HG02798 (cell line): Measurements from ENCODE around the gene PREP.

Experiments
- ATAC-seq: cut with Tn5 transposase; IDR thresholded peaks from one replicate; pipeline ENCODE4 v1.9.1; 2021; ENCODE audit warnings: mild to moderate bottlenecking; ENCODE audit not compliant: unreplicated experiment, poor library complexity

The PREP gene

DNA sequence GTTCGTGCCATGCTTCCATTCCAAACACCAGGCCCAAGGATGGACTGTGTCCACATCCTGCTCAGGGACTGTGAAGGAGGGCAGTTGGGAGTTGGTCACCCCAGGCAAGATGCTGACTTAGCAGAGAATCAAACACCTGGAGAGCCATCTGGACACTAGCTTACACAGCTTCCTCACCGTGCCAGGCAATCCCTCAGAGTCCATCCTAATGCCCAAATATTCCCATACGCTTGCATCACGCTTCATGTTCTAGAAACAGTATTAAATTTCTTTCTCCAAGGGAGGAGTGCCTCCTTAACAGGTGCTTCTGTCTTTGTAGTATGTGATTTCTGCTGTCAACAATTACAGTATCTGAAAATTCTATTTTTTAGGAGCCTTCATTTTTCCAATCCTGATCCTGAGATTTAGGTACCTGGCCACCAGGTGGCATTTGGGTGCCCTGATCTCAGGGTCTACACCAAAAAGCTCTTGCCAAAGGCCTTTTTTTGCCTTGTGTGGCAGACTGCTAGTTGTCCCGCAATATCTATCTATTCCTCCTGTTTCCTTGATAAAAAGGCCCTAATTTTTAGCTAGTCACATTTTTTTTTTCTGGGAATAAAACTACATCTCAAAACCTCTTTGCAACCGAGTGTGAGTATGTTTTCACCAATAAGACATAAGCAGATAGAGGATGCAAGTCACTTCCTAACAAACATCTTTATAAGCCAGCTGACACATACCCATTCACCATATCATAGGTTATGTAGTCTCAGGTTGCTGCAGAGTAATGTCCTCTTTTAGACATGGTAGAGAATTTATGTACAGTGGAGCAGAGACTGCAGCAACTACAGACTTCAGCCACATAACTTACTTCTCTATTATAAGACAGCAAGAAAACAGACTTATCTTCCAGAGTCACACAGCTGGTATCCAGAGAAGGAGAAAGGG, 85.0 kb downstream of the PREP start:
- ATAC-seq, result peak; percentile 17

DNA sequence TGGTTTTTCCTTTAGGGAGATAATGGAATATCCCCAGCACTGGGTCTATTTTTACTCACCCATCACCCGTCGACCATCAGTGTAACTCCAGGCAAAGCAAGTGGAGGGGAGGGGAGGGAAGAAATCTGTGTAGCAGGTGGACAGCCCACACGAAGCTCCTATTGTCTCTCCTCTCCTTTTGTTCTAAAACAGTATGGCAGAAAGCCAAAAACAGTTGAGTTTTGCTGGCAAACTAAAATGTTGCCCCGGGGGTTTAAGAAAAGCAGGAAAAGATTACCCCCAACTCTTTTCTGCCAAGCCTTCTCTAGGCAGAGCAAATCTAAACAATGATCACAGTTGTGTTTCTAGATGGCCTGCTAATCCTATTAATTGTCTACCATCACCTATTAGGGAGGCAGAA, 89.7 kb downstream of the PREP start:
- no peak for ATAC-seq

DNA sequence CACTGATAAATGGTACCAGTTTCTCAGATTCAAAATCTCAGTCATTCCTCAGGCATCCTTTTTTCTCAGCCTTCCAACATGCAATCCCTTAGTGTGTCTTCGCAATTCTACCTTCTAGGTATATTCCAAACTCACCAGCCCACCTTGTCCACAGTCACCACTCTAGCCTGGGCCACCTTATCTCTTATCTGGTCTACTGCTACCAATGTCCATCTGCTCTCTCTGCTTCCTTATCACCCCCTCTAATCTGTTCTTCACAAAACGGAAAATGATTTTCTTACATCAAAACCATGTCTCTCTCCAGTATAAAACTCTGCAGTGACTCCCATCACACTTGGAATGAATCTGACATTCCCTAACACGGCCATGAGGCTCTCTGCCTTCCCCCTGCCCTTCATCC, 91.9 kb downstream of the PREP start:
- ATAC-seq, result no peak

DNA sequence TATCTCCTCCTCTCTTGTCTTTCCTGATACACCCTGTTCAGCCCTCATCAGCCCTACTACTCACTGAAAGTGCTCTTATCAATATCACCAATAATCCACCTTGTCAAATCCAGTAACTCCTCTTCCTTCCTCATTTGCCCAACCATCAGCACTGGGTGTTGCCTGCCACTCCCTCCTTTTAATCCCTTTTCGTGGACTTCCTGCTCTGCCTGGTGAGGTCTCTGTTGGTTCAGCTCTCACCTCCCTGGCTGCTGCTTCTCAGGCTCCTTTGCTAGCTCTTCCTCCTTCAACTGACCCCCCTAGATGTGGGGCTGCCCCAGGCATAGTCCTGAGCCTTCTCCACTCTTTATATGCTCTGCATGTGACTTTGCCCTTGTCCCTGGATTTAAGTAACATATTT, 92.5 kb downstream of the PREP start:
- no peak for ATAC-seq

DNA sequence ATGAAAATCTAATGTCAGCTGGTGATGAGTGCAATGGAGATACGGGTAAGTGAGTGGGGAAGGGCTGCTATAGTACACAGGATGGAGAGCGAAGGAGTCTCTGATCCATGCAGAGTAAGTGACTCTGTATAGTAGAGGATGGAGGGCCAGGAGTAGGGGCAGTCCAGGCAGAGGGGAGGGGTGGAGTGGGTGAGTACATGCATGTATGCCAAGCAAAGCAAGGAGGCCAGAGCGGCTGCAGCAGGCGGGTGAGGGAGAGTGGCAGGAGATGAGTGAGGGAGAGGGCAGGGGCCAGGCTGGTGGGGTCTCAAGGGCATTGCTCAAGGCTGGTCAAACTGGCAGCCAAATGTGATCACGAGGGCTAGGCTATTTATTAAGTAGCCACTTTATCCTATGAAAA, 94.0 kb downstream of the PREP start:
- ATAC-seq, result no peak

DNA sequence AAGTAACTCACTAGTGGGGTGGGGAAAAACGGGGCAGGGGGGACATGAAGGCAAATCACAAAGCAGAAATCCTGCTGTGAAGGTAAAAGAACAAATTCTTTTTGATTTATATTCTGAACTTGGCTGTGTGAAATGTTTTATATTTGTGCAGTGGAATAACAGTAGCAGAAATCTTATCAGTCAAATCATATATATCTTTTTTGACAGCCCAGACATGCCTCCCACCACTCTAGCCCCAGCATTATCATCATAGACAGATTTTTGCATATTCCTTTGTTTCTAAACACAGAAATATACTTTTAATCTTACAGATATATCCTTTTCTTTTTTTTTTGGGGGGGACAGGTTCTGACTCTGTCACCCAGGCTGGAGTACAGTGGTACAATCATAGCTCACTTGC, 97.4 kb downstream of the PREP start:
- no peak for ATAC-seq

DNA sequence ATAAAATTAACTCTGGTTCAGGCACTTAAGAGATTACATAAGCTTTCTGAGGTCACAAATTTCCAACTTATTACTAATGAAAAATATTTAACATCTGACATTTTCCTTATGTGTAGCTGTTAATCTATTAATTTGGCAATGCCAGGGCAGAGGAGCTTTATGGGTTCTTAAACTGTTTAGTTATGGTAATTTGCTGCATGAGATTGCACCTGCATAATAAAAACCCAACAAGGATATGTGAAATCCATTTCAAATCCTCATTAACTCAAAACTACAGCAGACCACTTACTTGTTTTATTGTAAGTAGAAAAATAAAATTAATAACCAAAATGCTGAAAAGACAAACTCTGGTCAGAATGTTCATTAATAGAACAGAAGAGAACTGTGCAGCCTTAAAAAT, 98.1 kb downstream of the PREP start:
- no peak for ATAC-seq

DNA sequence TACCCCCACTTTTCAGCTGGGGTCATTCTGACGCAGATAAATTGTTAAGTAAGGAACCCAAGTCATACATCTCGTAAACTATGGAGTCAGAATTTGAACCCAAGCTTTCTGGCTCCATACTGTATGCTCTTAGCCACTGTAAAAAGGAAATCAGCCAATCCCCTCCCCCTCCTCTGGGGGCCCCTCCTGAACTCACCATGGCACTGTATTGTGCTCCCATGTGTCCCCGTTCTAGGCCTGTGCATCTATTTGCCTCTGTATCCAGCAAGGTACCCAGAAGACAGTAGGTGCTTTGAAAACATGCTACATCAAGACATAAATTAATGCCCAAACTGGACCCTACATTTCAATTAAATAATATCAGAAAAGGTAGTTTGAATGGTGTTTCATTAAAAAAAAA, 98.5 kb downstream of the PREP start:
- ATAC-seq, result no peak

DNA sequence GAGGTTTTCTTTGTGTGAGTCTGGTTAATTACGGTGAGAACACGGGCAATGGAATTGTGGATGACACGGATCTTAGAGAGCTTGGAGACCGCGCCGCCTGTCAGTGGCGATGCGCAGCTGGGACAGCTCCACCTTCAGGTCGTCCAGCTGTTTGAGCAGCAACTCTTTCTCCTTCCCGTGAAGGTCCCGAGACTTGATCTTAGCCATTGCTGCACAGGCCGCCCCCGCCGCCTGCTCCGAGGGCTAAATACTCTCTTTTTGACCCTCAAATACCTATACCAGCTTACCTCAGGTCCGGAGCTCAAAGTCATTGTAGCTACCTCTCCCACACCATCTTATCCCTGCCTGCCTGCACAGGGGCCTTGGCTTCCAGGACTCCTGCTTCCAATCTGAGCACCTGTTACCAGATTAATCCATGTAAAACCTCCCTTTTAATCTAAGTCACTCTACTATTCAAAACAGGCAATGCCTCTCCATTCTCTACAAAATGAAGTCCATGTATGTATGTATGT, 100.2 kb downstream of the PREP start:
- ATAC-seq, result no peak

DNA sequence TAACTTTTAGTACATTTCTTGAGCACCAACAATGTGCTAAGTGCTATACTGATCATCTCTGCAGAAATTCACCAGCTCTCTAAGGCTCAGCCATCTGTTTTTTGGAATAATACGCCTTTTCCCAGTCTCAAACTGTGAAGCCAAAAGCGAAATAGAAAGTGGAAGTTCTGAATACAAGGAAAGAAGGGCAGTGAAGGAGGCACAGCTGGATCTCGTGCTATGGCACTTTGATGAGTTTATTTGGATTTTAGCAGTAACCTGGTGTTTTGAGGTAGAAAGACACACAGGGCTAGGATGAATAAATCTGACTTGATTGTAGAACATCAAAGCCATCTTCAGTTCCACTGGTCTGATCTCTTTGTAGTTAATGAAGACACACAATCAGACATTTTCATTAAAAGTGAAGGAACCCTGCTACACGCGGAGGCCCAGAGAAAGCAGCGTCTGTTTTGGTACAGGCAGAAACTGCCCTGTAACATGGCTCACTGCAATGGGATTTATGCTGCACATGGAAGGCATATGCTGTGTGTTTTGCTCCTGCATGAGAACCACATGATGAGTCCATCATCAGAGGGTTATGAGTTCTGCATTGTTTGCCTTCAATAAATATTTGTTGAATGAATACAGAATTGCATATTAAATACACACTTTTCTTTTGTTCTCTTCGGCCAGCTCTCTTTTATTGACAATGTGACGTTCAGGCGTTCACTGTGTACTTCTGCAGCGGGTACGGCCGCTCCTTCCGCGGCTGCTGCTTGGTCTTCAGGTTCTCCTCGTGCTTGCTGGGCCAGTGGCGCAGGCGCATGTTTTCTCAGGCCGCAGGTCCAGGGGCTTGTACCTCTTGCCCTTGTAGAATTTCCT, 100.9 kb downstream of the PREP start:
- ATAC-seq, result no peak

DNA sequence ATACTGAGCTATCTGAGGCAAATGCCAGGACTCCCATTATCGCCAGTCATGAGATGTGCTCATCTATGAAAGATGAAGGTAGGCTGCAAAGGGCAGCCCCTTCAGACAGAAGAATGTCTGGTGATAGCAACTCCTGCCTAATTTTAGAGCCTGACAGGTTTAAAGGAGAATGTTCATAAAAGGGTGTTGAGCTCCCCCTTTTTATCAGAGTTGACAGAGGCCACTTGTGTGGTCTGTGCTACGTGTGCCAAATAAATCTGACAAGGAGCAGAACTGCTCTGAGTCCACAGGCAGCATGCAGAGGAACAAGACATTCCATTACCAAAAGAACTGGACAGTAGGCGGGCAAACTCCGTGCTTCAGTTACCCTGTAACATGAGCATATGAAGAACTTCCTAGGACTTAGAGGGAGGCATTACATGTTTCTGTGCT, 101.8 kb downstream of the PREP start:
- no peak for ATAC-seq

DNA sequence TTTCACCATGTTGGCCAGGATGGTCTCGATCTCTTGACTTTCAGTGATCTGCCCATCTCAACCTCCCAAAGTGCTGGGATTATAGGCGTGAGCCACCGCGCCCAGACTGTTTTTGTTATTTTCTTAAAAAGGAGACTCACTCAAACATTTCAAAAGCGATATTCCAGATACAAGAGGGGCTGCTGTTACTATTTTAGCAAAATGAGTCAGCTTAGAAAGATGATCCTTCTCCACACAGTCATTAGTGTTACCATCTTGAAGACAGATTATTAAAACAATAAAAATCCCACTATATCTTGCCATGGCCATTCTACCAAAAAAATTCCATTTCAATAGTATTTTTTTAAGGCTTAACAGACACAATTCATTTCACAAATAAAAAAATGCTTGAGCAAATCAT, 102.8 kb downstream of the PREP start:
- no peak for ATAC-seq

DNA sequence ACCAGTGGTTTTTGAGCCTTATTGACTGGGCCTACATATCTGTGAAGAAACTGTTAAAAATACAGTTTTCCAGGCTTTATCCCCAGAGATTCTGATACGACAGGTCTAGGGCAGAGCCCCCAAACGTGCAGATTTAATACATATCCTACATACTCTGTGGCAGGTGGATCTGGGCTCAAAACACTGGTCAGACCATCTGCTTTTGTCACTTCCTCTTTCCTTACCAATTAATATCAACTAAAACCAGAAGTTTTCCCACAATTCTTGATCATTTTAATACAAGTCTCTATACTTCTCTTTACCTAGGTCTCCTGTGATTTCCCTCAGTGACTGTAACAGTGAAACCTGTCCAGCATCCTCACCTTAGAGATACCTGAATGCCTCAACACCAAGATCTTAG, 108.8 kb downstream of the PREP start:
- ATAC-seq, result no peak

DNA sequence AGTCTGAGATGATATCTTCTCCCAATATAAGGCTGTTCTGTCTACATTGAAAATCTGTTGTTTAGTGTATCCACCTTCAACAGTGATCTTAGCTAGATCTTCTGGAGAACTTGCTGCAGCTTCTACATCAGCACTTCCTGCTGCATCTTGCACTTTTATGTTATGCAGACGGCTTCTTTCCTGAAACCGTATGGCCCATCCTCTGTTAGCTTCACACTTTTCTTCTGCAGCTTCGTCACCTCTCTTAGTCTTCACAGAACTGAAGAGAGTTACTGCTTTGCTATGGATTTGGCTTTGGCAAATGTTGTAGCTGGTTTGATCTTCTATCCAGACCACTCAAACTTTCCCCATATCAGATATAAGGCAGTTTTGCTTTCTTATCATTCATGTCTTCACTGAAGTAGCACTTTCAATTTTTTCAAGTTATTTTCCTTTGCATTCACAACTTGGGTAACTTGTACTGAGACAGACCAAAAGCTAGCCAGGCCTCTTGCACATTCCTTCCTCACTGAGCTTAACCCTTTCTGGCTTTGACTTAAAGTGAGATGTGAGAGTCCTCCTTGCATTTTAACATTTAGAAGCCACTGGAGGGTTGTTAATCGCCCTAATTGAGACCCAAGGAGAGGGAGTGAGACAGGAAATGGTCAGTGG, 110.1 kb downstream of the PREP start:
- ATAC-seq, result no peak

DNA sequence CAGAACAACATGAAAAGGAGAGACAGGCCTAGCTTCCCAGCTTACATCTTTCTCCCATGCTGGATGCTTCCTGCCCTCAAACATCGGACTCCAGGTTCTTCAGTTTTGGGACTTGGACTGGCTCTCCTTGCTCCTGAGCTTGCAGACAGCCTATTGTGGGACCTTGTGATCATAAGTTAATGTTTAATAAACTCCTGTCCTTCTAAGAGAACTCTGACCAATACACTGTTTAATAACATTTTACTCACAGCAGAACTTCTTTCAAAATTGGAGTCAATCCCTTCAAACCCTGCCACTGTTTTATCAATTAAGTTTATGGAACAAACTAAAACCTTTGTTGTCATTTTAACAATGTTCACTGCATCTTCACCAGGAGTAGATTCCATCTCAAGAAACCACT, 111.4 kb downstream of the PREP start:
- no peak for ATAC-seq

DNA sequence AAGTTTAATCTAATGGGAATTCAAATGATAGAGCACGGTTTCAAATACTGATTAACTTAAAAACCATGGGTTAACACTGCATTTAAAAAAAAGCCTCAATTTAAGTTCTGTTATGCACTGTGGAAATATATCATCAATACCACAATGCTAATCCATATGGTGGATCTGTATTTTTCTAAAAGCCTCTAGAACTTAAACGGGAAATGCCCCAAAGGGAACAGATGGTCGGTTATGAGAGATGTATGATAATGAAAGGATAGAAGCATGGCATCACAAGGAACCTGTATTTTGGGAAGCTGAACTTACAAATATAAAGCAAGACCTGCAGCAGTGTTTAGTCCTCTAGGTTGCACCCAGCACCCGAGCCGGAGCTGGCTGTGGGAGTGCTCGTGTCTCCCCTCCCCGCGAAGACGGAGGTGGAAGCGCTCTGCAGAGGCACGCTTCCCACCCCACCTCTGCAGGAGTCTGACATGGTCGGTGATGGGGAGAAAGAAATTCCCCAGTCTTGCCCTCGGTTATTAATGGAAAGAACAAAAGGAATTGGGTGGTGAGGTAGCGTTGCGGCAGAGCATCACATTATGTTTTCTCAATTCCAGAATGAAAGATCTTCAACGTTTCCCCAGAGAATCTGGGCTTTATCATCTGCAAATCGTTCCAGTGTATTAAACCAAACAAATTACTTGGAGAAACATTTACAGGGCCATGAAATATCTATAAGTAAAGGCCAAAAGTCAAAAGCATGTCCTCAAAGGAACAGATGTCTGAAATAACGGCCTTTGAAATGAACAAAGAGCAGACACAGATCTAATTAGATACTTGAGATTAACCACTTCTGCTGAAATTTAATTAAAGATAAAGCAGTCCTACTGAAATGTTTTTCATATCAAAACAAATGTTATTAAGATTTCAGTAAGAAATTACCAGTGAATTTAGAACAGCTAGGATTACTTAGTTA, 120.0 kb downstream of the PREP start:
- no peak for ATAC-seq

DNA sequence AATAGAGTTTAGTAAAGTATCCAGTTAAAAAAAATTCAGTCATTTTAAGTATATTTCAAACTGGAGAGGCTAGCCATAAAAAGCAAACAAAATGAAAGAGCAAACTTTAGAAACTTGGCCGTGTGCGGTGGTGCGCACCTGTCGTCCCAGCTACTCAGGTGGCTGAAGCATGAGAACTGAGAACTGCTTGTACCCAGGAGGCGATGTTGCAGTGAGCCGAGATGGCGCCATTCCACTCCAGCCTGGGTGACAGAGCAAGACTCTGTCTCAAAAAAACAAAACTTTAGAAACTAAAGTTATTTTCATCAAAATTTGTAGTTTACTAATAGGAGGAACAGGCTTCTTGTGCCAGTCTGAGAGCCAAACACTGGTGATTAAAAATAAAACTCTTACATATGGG, 122.8 kb downstream of the PREP start:
- ATAC-seq, result no peak

DNA sequence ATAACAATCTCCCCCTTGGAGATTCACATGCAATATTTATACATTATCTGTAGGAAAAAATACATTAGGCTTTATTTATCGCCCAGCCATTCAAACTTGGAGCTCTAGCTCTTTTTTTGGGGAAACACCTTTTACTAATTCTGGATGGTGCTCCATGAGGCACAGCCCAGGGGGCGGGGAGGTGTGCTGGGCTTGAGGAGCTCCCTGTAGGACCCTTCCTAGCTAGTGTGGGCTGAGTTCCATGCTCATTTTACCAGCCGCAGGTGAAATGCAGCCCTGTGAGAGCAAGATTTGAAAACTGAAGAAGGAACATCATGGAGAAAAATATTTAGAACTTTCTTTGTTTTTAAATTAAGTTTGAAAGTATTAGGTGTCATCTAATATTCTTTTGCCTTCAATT, 123.4 kb downstream of the PREP start:
- ATAC-seq, result no peak

DNA sequence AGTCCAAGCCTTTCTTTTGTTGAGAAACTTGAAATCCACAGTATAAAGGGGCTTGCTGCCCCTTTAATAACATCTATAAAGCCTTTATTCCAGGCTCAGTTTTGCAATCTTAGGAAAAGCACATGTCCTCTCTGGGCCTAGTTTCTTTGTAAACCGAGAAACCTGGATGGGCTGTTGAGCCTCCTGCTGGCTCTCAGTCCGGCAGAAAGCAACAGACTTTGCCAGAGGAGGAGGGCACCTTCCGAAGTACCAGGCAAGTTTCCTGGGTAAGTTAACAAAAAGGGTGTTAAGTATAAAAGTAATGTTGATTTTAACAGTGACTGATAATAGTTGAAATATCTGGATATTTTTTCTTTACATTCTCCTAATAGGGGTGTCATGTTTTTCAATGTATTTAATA, 124.1 kb downstream of the PREP start:
- no peak for ATAC-seq

DNA sequence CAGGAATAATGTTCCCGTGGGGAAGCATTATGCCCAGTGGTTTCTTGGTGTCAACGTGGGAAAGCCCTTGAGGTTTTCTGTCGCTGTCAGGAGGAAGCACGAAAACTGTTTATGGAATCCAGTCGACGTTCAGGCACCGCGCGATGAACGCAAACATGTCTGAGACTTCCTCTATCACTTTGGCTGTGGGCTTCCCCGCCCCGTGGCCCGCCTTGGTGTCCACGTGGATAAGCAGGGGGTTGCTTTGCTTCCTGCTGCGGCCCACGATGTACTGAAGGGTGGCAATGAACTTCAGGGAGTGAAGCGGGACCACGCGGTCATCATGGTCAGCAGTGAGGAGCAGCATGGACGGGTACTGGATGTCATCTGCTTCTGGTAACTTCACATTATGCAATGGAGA, 124.8 kb downstream of the PREP start:
- no peak for ATAC-seq
